ENCODE measurements around the gene IGFLR1.

DNA sequence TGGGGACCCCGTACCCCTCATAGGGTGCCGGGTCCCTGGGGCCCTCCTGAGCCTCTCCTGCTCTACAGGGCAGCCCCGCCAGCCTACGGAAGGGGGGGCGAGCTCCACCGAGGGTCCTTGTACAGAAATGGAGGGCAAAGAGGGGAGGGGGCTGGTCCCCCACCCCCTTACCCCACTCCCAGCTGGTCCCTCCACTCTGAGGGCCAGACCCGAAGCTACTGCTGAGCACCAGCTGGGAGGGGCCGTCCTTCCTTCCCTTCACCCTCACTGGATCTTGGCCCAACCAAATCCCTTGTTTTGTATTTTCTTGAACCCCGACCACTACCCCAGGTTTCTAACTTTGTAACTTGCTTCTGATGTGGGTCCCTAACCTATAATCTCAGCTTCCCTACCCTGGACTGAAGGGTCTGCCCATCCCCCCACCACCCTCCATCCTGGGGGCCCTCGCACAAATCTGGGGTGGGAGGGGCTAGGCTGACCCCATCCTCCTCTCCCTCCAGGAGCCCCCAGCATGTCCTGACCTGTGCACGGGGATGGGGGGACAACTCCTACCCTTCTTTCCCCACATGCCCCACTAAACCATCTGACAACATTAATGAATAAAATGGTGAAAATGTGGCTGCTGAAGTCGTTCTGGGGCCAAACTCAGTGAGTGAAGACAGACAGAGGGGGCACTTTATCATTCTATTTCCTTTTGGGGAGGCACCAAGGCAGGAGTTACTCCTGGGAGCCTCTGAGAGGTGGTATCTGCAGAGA, 46.1 kb upstream of the IGFLR1 start:
- TF ChIP-seq CTCF (conservative IDR thresholded peaks at IDR 0.05; ENCODE audit: low read depth, low read length) (no peak), EZH2 (IDR thresholded peaks at IDR 0.05; ENCODE audit: borderline replicate concordance, low read depth, low read length, poor library complexity, severe bottlenecking) (no peak)
